PC-9 (cell line): ENCODE measurements around the gene AP2A1.

Experiments used
- CTCF ChIP-seq: fragments of 200-600 bp; sonication (generic); conservative IDR thresholded peaks from 2 replicates; pipeline ENCODE4 v1.6.1; 2017; ENCODE audit warnings: mixed run types, antibody characterized with exemption, mild to moderate bottlenecking, moderate library complexity
- EZH2 ChIP-seq: fragments of 200-600 bp; sonication (generic); IDR thresholded peaks from 2 replicates; pipeline ENCODE4 v1.8.0; 2017; ENCODE audit warnings: antibody characterized with exemption, low read depth

GRCh38 chr19:49845414-49845813 lies 78.6 kb downstream of the AP2A1 start:
- TF ChIP-seq CTCF (no peak), EZH2 (no peak)
